Stomach (tissue), 4 donors: Measurements from ENCODE around the gene SCCPDH.

Source experiments
- EP300 ChIP-seq: sonication (generic); formaldehyde crosslinking; IDR thresholded peaks from one replicate; pipeline ENCODE4 v1.6.1; 2017; ENCODE audit warnings: antibody characterized with exemption
- POLR2A ChIP-seq, 4 donors: fragments of 450-650 bp; IDR thresholded peaks; one replicate each; pipeline ENCODE4 v1.6.1; 2016; ENCODE audit warnings: antibody characterized with exemption in 4 of 4, control low read depth in 2 of 4, mild to moderate bottlenecking in 1 of 4, moderate library complexity in 1 of 4
- TF ChIP-seq, protein P1 (sequence below), 7 experiments: fragments of 450-650 bp in 4 of 7; fragments of 200-600 bp in 3 of 7; sonication (generic) in 3 of 7; IDR thresholded peaks; one replicate each; pipeline ENCODE4 v1.5.1; 2016 to 2019; ENCODE audit warnings: antibody characterized with exemption in 7 of 7, control low read depth in 2 of 7, mild to moderate bottlenecking in 1 of 7

DNA sequence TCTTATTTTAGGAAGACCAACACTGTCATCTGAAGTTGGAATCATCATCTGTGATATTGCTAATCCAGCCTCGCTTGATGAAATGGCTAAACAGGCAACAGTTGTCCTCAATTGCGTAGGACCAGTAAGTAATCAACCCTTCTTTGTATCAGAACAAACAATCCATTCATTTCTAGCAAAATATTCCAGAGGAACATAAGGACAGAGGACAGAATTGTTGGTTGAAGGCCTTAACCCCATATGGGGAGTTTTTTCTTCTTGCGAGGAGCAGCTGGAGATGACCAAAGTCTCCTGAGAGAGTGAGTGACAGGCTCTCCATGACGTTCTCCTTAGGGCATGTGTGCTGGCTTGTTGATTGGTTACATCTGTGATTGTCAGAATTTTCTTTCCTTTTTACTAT lies 2.7 kb downstream of the SCCPDH start:
- TF ChIP-seq, protein P1, sequence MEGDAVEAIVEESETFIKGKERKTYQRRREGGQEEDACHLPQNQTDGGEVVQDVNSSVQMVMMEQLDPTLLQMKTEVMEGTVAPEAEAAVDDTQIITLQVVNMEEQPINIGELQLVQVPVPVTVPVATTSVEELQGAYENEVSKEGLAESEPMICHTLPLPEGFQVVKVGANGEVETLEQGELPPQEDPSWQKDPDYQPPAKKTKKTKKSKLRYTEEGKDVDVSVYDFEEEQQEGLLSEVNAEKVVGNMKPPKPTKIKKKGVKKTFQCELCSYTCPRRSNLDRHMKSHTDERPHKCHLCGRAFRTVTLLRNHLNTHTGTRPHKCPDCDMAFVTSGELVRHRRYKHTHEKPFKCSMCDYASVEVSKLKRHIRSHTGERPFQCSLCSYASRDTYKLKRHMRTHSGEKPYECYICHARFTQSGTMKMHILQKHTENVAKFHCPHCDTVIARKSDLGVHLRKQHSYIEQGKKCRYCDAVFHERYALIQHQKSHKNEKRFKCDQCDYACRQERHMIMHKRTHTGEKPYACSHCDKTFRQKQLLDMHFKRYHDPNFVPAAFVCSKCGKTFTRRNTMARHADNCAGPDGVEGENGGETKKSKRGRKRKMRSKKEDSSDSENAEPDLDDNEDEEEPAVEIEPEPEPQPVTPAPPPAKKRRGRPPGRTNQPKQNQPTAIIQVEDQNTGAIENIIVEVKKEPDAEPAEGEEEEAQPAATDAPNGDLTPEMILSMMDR (IDR thresholded peaks at IDR 0.05) = no peak
- TF ChIP-seq POLR2A (IDR thresholded peaks at IDR 0.05) = no peak
- TF ChIP-seq EP300 = no peak
